Measurements from ENCODE around the gene NXNL1. TPM values are rescaled to one million over a fixed set of nuclear protein-coding genes. Genes with fewer than 3 reads are reported as not detected.

Gene NXNL1
- total RNA-seq, 1 experiment from 2014 or later: not detected

DNA sequence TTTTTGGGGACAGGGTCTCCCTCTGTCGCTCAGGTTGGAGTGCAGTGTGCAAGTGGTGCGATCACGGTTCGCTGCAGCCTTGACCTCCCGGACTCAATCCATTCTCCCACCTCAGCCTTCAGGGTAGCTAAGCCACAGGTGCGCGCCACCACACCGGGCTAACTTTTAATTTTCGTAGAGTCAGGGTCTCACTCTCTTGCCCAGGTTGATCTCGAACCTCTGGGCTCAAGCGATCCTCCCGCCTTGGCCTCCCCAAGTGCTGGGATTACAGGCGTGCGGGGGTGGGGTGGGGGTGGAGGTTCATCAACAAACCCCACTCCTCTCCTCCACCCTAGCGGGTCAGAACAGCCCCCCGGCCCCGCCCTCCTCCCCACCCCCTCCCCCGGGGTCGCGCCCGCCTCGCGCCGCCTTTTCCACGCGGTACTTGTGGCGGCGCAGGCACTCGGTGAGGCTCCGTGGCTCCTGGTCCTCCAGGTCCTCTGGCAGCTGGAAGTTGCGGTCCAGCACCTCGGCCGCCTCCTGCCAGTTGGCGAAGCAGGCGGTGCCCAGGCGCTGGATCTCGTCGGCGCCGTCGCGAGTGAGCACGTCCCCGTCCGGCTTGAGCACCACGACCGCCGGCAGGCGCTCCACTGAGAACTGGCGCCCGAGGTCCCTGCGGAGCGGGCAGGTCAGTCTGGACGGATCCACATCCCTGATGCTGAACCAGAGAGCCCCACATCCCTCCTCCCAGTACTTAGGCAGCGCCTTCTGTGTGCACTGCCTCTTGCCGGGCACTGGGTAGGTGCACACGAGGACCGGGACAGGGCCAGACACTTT lies 5.2 kb downstream of the NXNL1 start:
- peak; percentile 58 for ATAC-seq
- H3K4me3 ChIP-seq (ENCODE audit: low read depth in 2 of 2, low read length in 2 of 2): no peak overlapping the region
- H3K9me3 ChIP-seq (ENCODE audit: control insufficient read depth, insufficient read depth, low read depth, low read length): no peaks in the 10 kb centered on the region
- TF ChIP-seq TCF7L2 (IDR thresholded peaks at IDR 0.05; ENCODE audit: low read depth, low read length) (no peak), SIN3A (IDR thresholded peaks at IDR 0.05; ENCODE audit: borderline replicate concordance, insufficient read depth, low read depth, low read length) (no peak), REST (IDR thresholded peaks at IDR 0.05; ENCODE audit: insufficient read depth in 1 of 2, low read depth in 2 of 2, low read length in 1 of 2) (no peak), POLR2AphosphoS5 (IDR thresholded peaks at IDR 0.05; ENCODE audit: low read depth, low read length) (no peak)
- TF ChIP-seq, protein P1, sequence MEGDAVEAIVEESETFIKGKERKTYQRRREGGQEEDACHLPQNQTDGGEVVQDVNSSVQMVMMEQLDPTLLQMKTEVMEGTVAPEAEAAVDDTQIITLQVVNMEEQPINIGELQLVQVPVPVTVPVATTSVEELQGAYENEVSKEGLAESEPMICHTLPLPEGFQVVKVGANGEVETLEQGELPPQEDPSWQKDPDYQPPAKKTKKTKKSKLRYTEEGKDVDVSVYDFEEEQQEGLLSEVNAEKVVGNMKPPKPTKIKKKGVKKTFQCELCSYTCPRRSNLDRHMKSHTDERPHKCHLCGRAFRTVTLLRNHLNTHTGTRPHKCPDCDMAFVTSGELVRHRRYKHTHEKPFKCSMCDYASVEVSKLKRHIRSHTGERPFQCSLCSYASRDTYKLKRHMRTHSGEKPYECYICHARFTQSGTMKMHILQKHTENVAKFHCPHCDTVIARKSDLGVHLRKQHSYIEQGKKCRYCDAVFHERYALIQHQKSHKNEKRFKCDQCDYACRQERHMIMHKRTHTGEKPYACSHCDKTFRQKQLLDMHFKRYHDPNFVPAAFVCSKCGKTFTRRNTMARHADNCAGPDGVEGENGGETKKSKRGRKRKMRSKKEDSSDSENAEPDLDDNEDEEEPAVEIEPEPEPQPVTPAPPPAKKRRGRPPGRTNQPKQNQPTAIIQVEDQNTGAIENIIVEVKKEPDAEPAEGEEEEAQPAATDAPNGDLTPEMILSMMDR (IDR thresholded peaks at IDR 0.05): no peak
- intact Hi-C loops (cut with micrococcal nuclease; ENCODE audit: unreplicated experiment): no loop called here
- CTCF ChIA-PET: no interaction called here
- BruUV-seq (replicated peaks): no TSS peak
- no peaks in the 10 kb centered on the region for H3K27me3 ChIP-seq (ENCODE audit: control insufficient read depth, insufficient read depth, low read length)
- no peak overlapping the region for H3K27ac ChIP-seq (ENCODE audit: low read length)
- no peaks in the 10 kb centered on the region for H3K4me1 ChIP-seq (ENCODE audit: control insufficient read depth, insufficient read depth, low read length)
- in situ Hi-C loops (cut with HindIII; ENCODE audit: low pct_unique_long_range_greater_than_20kb, low sequenced_read_pairs): no loop called here
- POLR2A ChIA-PET: no interaction called here
- DNase-seq (ENCODE audit: low read depth, low spot score): no peak
- H3K36me3 ChIP-seq (ENCODE audit: control insufficient read depth, insufficient read depth, low read length): no peaks in the 10 kb centered on the region

DNA sequence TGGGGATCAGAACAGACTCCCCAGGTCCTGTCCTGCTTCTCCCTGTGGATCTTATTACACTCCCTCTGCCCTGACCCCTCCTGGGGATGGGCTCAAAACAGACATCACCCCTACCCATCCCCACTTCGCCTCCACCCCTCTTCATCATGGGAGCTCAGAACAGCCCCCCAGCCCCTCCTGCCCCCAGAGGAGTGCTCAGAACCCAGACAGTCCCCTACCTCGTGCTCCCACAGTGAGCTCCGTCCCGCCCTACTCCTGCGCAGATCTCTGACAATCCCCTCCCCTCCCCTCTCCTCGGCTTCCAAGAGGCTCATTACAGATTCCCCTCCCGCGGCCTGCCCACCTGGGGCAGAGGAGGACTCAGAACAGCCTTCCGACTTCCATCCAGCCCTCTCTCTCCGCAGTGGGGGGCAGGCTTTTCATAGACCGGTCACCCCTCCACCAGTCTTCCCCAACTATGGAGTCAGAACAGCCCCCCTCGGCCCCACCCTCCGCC lies 6.1 kb downstream of the NXNL1 start:
- BruUV-seq (replicated peaks): no TSS peak
- Histone ChIP-seq H3K4me1 (ENCODE audit: control insufficient read depth, insufficient read depth, low read length) (no peaks in the 10 kb centered on the region), H3K9me3 (ENCODE audit: control insufficient read depth, insufficient read depth, low read depth, low read length) (no peaks in the 10 kb centered on the region), H3K27ac (ENCODE audit: low read length) (no peak overlapping the region), H3K27me3 (ENCODE audit: control insufficient read depth, insufficient read depth, low read length) (no peaks in the 10 kb centered on the region), H3K36me3 (ENCODE audit: control insufficient read depth, insufficient read depth, low read length) (no peaks in the 10 kb centered on the region), H3K4me3 (ENCODE audit: low read depth in 2 of 2, low read length in 2 of 2) (no peak overlapping the region)
- POLR2A ChIA-PET: no interaction called here
- in situ Hi-C loops (cut with HindIII; ENCODE audit: low pct_unique_long_range_greater_than_20kb, low sequenced_read_pairs) (no loop called here), intact Hi-C loops (cut with micrococcal nuclease; ENCODE audit: unreplicated experiment) (no loop called here)
- ATAC-seq (no peak), DNase-seq (ENCODE audit: low read depth, low spot score) (no peak)
- no peak for TF ChIP-seq SIN3A (IDR thresholded peaks at IDR 0.05; ENCODE audit: borderline replicate concordance, insufficient read depth, low read depth, low read length)
- TF ChIP-seq, protein P1 (IDR thresholded peaks at IDR 0.05): no peak
- no peak for TF ChIP-seq POLR2AphosphoS5 (IDR thresholded peaks at IDR 0.05; ENCODE audit: low read depth, low read length)
- TF ChIP-seq TCF7L2 (IDR thresholded peaks at IDR 0.05; ENCODE audit: low read depth, low read length): no peak
- no peak for TF ChIP-seq REST (IDR thresholded peaks at IDR 0.05; ENCODE audit: insufficient read depth in 1 of 2, low read depth in 2 of 2, low read length in 1 of 2)
- CTCF ChIA-PET: interaction anchor here (0.5 to 0.9 kb wide), 4 partner anchors 13 to 309 kb away, joined by 3 to 7 read pairs (median 4); no protein-coding TSS in a partner anchor

Measured in Panc1 (cell line).